Breast epithelium (tissue), 3 donors: Measurements from ENCODE around the gene HOXC10.

Experiments
- CTCF ChIP-seq, 3 donors: fragments of 450-650 bp; IDR thresholded peaks; one replicate each; pipeline ENCODE4 v1.5.1; 2016 to 2017; ENCODE audit warnings: antibody characterized with exemption in 3 of 3, mild to moderate bottlenecking in 3 of 3, moderate library complexity in 3 of 3
- POLR2AphosphoS5 ChIP-seq, 3 donors: sonication (generic); formaldehyde crosslinking; IDR thresholded peaks; one replicate each; pipeline ENCODE4 v1.6.1; 2017; ENCODE audit warnings: antibody characterized with exemption in 3 of 3

DNA sequence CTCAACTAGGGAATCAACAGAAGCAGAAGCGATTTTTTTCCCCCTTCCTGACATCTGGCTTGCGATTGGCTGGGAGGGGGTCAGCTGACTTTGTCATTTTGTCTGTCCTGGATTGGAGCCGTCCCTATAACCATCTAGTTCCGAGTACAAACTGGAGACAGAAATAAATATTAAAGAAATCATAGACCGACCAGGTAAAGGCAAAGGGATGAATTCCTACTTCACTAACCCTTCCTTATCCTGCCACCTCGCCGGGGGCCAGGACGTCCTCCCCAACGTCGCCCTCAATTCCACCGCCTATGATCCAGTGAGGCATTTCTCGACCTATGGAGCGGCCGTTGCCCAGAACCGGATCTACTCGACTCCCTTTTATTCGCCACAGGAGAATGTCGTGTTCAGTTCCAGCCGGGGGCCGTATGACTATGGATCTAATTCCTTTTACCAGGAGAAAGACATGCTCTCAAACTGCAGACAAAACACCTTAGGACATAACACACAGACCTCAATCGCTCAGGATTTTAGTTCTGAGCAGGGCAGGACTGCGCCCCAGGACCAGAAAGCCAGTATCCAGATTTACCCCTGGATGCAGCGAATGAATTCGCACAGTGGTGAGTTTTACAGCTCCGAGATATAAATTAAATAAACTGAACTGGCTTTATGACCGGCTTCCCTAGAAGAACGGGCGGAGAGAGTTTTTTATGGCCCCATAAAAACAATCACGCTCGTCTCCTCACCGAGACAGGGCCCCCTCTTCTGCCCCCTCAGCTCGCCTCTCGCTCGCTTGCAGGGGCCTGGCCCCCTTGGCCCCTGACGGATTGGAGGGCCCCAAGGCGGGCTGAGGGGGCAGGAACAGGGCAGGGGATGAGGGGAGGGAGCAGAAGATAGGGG lies 43.6 kb downstream of the HOXC10 start, which contains the start of gene HOXC6:
- TF ChIP-seq CTCF (IDR thresholded peaks at IDR 0.05): no peak
- TF ChIP-seq POLR2AphosphoS5 (IDR thresholded peaks at IDR 0.05): peak in 1 of 3 donors; percentile 22
